Measurements from ENCODE around the gene AMPD1. TPM values are rescaled to one million over a fixed set of nuclear protein-coding genes. Genes with fewer than 3 reads are reported as not detected.
A peak's percentile ranks its signal among the peaks of the same experiment; 100 is the strongest.

The AMPD1 gene
- total RNA-seq, 1 experiment from 2014 or later = not detected

DNA sequence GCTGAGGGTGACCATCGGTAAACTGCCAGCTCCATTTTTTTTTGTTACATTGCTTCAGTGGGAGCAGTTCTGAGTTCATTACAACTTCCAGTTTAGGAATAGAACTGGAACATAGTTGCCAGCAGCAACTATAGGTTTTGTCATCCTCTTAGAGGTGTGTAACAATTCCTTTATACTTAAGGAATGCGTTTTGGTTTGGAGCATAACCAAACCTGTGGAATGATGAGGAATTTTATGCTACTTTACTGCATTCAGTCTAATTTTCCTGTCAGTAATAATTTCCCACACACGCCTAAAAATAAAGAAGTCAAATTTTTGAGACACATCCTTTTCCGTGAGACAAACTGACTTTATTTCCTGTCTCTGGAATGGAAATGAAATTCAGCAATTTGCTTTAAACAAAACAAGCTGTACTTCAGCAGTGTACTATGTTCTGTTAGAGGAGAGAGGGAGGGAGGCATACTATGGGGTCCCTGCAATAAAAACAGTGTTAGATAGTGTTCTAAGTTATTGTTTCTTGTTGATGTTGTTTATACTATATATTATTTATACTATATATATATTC, 4.8 kb upstream of the AMPD1 start:
- DNase-seq (ENCODE audit: low read depth) = peak; percentile 17

DNA sequence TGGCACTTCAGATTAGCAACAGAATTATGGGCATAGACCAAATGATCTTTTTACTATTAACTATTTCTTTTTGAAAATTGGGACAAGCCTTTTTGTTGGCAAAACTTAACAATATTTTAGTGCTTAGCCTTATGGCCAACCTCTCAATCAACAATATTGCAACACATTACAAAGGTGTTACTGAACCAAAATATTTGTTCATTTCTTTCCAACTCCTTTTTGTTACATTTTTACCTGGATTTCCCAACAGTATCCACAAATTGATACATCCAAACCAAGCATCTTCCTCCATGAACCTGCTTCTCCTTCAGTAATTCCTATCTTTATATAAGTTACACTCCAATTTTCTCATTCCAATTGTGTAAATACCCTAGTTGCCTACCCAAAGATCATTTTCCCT, 1.5 kb upstream of the AMPD1 start:
- no peak for DNase-seq (ENCODE audit: low read depth)

DNA sequence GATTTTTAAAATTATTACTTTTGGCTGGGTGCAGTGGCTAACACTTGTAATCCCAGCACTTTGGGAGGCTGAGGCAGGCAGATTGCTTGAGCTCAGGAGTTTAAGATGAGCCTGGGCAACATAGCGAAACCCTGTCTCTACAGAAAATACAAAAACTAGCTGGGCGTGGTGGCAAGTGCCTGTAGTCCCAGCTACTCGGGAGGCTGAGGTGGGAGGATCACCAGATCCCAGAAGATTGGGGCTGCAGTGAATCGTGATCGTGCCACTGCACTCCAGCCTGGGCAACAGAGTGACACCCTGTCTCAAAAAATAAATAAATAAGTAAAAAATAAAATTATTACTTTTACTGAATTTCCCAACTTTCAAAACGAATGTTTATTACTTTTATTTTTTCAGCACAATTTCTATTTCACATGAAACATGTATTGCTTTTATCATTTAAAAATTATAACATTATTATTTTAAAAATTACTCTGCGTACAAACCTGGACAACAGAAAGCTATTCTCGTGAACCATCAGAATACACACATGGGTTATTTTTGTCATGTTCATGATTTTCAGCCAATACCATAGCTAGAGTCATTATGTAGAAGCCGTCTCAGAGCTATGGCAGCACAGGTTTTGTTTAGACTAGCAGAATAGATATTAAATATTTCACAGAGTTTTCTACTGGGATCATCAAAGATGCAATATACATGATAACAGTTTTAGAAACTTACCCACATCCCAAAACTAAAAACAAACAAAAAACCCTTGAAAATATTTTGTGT, 621 bp downstream of the AMPD1 start:
- no peak for DNase-seq (ENCODE audit: low read depth)

DNA sequence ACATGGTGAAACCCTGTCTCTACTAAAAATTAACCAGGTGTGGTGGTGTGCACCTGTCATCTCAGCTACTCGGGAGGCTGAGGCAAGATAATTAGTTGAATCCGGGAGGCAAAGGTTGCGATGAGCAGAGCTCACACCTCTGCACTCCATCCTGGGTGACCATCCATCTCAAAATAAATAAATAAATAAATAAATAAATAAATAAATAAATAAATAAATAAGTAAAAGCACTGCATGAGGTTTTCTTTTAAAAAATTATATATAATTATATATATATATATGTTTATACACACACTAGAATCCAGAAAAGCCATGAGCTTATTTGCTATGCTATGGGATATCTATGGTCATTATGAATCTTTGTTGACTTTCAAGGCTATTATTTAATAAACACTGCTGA, 2.4 kb downstream of the AMPD1 start:
- DNase-seq (ENCODE audit: low read depth) = no peak

DNA sequence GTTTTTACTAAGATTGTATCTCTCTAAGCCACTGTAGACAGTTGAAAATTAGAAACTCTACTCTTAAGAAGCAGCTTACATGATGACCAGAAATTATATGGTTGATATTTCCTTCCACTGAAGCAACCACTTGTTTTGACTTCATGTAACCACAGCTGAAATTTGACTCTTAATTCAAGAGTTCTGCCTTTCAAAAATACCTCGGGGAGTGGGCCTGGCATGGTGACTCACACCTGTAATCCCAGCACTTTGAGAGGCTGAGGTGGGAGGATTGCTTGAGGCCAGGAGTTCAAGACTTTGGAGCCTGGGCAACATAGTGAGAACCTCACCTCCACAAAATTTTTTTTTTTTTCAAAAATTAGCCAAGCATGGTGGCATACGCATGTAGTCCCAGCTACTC, 4.3 kb downstream of the AMPD1 start:
- DNase-seq (ENCODE audit: low read depth) = peak; percentile 81

DNA sequence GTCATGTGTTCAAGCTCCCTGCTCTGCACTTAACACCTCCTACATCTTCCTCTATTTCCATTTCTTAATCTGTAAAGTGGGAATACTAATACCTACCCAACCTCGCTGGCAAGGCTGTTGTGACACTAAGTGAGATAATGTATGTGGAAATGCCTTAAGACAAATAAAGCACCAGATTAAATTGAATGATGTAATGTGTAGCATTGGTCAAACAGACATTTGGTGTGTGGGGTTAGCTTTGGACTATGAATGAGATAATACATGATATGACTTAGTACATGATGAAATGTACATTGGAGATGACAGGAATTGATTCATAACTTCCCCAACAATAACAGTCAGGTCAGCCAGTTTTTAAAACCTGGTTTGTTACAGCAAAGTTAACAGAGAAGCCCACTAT, 5.2 kb downstream of the AMPD1 start:
- no peak for DNase-seq (ENCODE audit: low read depth)

DNA sequence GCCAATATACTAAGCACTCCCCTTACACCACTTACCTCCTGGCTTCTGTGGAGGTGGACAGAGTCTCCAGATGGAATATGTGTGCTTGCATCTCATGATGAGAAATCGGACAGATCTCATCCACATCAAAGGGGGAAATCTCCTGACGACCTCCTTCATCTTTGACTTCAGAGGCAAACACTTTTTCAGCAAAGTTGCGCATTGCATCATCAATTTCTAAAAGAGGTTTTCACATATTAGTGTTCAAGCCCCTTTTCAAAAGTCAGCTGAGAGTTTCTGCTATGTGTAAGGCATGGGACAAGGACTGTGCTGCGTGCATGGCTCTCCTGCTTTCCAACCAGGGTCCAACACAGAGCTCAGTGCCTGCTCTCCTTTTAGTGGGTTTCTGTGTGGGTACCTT, 6.8 kb downstream of the AMPD1 start:
- DNase-seq (ENCODE audit: low read depth) = no peak

DNA sequence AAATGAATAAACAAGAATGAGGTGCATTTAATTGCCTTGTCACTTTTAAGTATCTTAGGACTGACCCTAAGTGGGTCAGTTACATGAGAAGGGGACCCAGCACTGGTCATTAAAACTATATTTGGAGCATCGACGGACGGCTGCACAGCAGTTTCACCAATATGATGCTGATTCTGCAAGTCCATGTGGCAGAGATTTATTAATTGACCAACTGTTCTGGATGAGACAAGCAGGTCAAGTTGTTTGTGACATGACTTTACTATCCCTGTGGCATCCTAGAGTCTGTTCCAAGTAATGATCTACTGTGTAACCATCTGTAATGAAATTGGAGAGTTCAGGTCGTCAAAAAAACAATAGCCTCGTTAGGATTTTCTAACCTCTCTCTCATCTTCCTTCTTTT, 9.5 kb downstream of the AMPD1 start:
- DNase-seq (ENCODE audit: low read depth) = no peak

DNA sequence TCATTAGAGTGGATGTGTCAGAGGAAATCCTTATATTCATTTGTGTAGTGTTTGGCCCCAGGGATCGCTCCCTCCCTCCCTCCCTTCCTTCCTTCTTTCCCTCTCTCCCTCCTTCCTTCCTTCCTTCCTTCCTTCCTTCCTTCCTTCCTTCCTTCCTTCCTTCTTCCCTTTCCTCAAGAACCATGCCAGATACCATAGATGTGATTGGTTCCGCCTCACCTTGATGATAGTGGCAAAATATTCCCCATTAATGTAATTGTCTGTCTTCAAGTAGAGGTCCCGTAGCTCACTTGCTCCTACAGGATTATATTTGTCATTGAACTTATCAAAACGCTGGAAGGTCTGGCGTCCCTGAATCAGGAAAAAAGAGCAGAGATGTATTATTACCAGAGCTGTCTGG, 17.7 kb downstream of the AMPD1 start:
- DNase-seq (ENCODE audit: low read depth) = no peak

DNA sequence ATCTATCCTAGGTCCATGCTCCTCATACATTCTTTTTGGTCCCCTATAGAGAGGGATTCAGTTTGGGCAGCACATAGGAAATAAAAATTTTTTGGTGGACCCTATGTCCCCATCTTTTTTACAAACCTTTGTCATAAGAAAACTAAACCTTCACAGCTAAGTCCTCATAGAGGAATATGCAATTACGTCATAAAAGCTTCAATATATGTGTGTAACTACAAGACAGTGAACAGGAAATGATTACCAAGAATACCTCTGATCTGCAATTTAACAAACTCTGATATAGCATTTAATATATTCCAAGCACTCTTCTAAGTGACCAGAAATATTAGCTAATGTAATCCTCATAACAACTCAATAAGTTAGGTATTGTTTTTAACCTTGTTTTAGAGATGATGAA, 19.2 kb downstream of the AMPD1 start:
- DNase-seq (ENCODE audit: low read depth) = no peak

DNA sequence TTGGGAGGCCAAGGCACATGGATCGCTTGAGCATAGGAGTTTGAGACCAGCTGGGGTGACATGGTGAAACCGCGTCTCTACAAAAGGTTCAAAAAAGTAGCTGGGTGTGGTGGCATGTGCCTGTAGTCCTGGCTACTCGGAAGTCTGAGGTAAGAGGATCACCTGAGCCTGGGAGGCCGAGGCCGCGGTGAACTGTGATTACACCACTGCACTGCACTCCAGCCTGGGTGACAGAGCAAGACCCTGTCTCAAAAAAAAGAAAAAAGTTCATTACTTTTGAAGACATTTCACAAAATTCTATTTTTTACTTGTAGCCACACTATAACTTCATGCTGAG, 23.4 kb downstream of the AMPD1 start:
- no peak for DNase-seq (ENCODE audit: low read depth)

DNA sequence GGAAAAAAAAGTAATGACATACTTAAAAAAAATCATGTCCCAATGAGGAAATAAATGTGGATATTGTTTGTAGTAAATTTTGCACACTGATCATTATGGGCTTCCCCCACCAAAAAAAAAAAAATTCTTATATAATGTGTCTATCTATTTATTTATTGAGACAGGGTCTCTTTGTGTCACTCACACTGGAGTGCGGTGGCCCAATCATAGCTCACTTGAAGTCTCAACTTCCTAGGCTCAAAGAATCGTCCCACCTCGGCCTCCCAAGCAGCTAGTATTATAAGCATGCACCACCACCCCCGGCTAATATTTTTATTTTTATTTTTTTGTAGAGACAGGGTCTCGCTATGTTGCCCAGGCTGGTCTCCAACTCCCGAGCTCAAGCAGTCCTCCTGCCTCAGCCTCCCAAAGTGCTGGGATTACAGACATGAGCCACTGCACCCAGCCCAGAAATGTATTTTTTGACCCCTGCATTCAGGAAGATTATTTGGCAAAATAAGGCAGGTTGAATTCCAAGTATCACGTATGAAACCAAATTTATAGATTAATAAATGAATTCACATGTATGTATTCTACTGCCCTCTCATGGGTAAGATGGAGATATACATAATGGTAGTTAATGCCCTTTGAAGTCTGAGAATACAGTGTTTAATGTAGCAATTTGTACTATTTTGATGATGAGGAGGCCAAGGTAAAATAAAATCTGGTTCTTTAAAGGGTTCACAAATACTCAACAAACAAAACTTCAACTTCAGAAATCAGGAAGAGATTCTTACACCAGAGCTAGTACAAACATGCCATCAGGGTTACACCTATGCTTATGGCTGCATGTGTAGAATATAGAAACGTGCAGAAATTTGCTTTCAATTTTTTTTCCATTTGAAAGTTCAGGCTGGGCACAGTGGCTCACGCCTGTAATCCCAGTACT, 24.1 kb downstream of the AMPD1 start:
- DNase-seq (ENCODE audit: low read depth) = no peak

DNA sequence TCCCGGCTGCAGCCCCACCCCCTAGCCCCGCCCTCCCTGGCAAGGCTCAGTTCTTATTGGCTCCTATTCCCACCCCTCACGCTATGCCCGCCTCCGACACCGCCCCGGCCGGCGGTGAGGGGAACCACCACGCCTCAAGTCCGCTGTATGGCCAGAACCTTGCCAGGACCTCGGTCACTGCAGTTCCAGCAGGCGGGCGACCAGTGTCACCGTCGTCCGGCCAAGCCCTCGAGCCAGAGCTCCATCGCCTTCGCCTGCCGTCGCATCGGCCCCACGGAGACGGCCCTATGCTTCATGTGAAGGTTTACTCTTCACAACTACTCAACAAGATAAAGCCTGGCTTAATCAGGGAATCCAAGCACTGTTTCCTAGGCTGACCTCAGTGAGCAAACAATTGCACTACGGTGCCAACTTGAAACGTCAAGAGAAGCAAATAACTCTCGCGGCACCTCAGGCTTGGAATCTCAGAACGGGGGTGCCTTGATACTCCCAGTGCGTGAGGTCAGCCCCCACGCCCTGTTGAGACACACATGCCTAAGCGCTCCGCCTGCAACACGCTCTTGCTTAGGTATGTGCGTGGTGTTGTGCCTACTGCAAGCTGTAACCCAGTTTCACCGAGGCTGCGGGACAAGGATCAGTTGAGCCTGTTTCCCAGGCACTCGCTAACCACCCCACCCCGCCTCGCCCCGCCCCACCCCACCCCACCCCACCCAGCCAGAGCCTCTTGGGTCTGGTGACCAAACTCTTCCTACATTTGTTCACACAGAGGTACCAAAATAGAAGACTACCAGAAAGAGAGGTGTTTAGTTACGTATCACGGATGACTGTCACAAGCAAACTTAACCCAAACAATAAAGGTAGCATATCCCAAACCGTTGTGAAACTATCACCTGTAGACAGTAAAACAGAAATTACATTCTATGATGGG, 25.0 kb downstream of the AMPD1 start:
- peak; percentile 82 for DNase-seq (ENCODE audit: low read depth)

DNA sequence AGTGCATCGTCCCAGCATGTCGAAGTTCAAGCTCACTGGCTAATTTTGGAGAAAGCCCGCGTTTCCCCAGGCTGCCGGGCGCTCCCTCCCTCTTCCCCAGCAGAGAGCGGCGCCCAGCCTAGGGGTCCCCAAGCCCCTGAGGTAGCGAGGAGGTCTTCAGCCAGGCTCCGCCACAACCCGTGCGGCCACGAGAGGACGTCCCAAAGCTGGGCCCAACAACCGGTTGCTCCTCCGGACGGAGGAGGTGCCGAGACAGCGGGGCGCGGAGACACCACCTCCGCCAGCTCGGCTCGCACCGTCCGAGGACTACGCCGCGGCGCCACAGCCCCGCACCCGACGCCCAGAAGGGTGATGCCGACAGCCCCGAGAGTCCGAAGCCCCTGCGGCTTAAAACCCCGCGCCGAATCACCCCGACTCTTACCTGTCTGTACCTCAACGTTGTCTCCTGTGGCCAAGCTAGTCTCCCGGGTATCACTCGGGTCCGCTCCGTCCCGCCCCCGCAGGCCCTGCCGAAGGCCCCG, 25.7 kb downstream of the AMPD1 start, which contains the start of gene DENND2C:
DENND2C (minus strand) TSS at position 488 of the 521 bp plus-strand sequence. CDS start 44,065 bp downstream, outside the sequence.
- no peak for DNase-seq (ENCODE audit: low read depth)

DNA sequence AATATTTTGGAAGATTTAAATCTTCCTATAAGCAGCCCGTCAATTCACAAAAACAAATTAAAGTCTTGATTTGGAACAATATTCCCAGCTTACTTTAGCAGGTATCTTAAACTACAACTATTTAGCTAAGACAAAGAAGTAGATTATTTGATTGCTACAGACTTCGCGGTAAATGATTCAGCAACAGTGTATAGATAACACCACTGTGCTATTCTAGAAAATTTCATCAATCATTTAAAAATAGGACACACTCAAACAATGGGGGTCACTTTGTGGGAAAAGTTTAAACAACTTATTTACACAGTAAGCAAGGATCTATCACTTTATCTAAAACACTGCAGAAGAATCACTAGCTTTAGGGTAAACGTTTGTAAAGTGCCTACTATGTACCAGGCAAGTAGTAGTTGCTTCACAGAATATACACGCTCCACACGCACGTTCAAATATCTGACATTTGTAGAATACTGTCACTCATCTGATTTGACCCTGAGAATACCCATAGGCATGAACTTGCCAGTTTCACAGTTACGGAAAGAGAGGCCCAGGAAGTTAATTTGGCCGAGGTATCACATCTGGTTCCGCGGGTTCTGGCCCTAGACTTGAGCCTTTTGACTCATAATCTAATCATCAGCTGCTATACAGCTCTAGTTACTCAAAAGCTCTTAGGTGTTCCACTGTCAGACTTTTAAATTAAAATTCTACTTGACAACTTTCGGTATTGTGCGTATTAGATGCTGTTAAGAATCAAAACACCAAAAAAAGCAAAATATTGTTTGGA, 26.4 kb downstream of the AMPD1 start:
- DNase-seq (ENCODE audit: low read depth) = peak; percentile 34

DNA sequence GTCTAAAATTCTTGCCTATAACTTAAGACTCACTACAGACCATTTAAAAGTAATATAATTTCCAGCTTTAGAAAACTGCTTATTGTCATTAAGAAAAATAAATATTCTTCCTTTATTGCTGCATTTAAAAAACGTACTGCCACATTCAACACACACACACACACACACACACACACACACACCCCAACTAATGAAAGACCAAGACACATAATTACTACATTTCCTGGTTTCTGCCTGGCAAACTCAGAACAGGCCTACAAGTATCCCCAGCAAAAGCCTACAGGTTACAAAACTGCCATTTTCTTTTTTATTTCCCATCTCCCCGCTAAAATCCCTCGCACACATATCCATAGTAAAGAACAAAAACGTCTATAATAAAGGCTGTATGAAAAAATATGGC, 27.0 kb downstream of the AMPD1 start:
- no peak for DNase-seq (ENCODE audit: low read depth)

DNA sequence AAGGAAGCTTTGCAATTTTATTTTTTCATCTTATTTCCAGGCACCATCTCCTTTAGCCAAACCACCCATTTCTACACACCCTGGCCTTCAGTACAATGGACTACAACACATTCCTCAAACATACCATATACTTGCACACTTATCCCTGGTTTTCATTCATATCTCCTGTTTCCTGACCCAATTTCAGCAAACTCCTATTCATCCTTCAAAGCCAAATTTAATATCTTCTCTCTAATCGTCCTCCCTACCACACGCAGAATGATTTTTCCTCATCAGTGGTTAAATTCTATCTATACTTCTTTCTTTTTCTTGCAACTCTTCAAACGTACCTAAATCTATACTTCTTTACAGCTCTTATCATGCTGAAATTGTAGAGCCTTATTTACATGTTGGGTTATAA, 28.4 kb downstream of the AMPD1 start:
- DNase-seq (ENCODE audit: low read depth) = no peak

DNA sequence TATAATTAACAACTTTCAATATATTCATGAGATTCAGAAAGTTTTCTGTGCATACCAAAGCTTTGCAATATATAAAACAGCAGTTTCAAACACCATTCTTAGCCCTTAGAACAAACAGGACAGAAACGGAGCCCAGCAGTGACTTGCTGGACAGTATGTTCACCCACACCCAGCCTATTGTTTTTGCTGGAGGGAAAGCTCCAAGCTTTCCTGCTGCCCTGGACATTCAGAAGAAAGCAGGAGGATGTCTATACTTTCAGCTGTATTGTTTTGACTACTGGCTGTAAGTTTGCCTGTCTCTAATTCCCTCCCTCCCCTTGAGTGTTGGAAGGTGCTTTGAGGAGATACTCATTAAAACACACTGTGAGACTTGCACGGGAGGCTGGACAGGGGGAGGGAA, 35.1 kb downstream of the AMPD1 start:
- DNase-seq (ENCODE audit: low read depth) = no peak

DNA sequence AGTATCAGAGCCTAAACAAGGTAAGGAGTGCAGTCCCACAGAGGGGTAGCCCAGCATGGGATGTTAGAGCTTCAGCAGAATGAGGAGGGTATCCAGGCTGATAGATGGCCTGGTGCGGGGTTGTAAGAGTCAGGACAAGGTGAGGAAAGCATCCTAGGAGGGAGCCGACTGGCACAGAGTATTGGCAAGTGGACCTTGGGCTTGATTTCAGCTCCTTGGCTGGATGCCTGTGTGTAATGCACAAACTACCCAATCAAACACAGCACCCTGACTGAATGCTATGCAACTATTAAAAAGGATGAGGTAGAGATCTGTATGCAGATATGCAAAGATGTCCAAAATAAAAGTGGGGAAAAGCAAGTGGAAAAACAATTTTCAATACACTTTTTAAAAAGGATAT, 43.5 kb downstream of the AMPD1 start:
- DNase-seq (ENCODE audit: low read depth) = no peak

DNA sequence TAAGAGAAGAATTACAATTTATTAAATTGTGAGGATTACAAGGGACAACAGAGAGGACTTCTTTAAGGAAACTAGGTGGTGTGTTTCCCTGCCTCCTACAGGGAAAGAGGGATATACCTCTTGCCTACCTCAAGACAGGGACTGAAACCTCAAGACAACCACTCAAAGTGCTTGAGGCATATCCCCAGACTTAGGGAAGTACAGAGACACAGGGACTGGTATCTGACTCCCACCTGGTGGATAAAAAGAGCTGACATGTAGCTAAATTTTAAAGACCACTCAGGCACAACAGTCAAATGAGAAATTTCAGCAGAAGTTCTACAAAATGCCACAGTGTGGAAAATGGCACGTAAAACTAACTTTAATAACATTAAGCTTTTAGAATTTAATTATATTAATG, 46.8 kb downstream of the AMPD1 start:
- peak; percentile 9 for DNase-seq (ENCODE audit: low read depth)

DNA sequence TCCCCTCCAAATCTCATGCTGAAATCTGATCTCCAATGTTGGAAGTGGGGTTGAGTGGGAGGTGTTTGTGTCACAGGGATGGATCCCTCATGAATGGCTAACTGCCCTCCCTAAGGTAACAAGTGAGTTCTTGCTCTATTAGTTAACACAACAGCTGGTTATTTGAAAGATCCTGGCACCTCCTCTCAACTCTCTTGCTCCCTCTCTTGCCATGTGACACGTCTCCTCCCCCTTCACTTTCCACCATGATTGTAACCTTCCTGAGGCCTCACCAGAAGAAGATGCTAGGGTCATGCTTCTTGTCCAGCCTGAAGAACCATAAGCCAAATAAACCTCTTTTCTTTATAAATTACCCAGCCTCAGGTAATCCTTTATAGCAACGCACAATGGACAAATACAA, 54.0 kb downstream of the AMPD1 start:
- no peak for DNase-seq (ENCODE audit: low read depth)
